Measurements from ENCODE around the gene EPHB2. TPM values are rescaled to one million over a fixed set of nuclear protein-coding genes. Genes with fewer than 3 reads are reported as not detected.

EPHB2 gene
- total and polyA plus RNA-seq, 2 of the 13 experiments (the other 11 are each of a cell fraction or from before 2014, with no cell fraction given) = 0.03 to 0.11 TPM

GRCh38 chr1:22963044-22963677 lies 252.5 kb downstream of the EPHB2 start (continued):
- TF ChIP-seq CENPX (CRISPR knock-in tag; IDR thresholded peaks at IDR 0.05) (no peak), ZSCAN21 (CRISPR knock-in tag; IDR thresholded peaks at IDR 0.05; ENCODE audit: borderline replicate concordance) (no peak), TBX3 (IDR thresholded peaks at IDR 0.05; ENCODE audit: borderline replicate concordance) (peak; percentile 22; the same call in 1 of the 2 replicates), HOXA9 (CRISPR knock-in tag; IDR thresholded peaks at IDR 0.05; ENCODE audit: borderline replicate concordance) (no peak), TCF7 (IDR thresholded peaks at IDR 0.05; ENCODE audit: low read depth) (no peak), NR2F2 (IDR thresholded peaks at IDR 0.05; ENCODE audit: borderline replicate concordance, low read depth) (no peak), MED13 (CRISPR knock-in tag; IDR thresholded peaks at IDR 0.05) (no peak; the same call in 1 of the 2 replicates), ZNF850 (CRISPR knock-in tag; conservative IDR thresholded peaks at IDR 0.05) (no peak), ZMYM4 (CRISPR knock-in tag; IDR thresholded peaks at IDR 0.05) (peak; percentile 80), FOXA3 (CRISPR knock-in tag; IDR thresholded peaks at IDR 0.05) (peak; percentile 49), ZNF720 (CRISPR knock-in tag; IDR thresholded peaks at IDR 0.05) (no peak), ZNF570 (CRISPR knock-in tag; IDR thresholded peaks at IDR 0.05; ENCODE audit: borderline replicate concordance) (no peak), HNRNPLL (IDR thresholded peaks at IDR 0.05; ENCODE audit: low read depth, low read length, poor library complexity, severe bottlenecking) (no peak), AGO2 (optimal IDR thresholded peaks at IDR 0.05; ENCODE audit: low read depth, low read length) (no peak), NFE2 (CRISPR knock-in tag; IDR thresholded peaks at IDR 0.05) (no peak), RNF219 (CRISPR knock-in tag; IDR thresholded peaks at IDR 0.05) (no peak), TAF15 (IDR thresholded peaks at IDR 0.05; ENCODE audit: low read depth, low read length, poor library complexity, severe bottlenecking) (no peak), HBP1 (CRISPR knock-in tag; IDR thresholded peaks at IDR 0.05; ENCODE audit: low read depth) (no peak), TBX2 (CRISPR knock-in tag; IDR thresholded peaks at IDR 0.05; ENCODE audit: borderline replicate concordance) (peak; percentile 77; the same call in 1 of the 2 replicates), TFDP2 (CRISPR knock-in tag; IDR thresholded peaks at IDR 0.05) (no peak; the same call in 1 of the 2 replicates), SAFB2 (CRISPR knock-in tag; IDR thresholded peaks at IDR 0.05; ENCODE audit: borderline replicate concordance, low read depth) (no peak), ZNF644 (CRISPR knock-in tag; IDR thresholded peaks at IDR 0.05; ENCODE audit: low read depth) (peak; percentile 29; the same call in 1 of the 2 replicates), MYPOP (CRISPR knock-in tag; IDR thresholded peaks at IDR 0.05) (no peak), NR0B2 (CRISPR knock-in tag; IDR thresholded peaks at IDR 0.05) (no peak), ZNF550 (CRISPR knock-in tag; IDR thresholded peaks at IDR 0.05; ENCODE audit: borderline replicate concordance) (no peak)

Measured in HepG2 (cell line).